ENCODE results near the gene PRSS2. TPM values are rescaled to one million over a fixed set of nuclear protein-coding genes. Genes with fewer than 3 reads are reported as not detected.
"Not testable (repeated sequence)": the region's sequence is repeated elsewhere in the genome, so short reads cannot be mapped to it uniquely, and the experiment has no call there.

The PRSS2 gene
- total RNA-seq, 2 donors from 2014 or later: 0.76 TPM; not detected in 1

GRCh38 chr7:142771353-142771723 lies 568 bp downstream of the PRSS2 start:
- DNase-seq (ENCODE audit: low spot score) (no peak), ATAC-seq (peak in 1 of 2 donors; percentile 22)
- no peaks in the 10 kb centered on the region for H3K27me3 Mint-ChIP-seq
- H3K9me3 Mint-ChIP-seq: no peaks in the 10 kb centered on the region
- no peak overlapping the region for H3K4me3 Mint-ChIP-seq
- H3K36me3 Mint-ChIP-seq: no peaks in the 10 kb centered on the region
- peak overlapping the region in 1 of 2 donors; percentile 15 for H3K27ac Mint-ChIP-seq
- H3K4me1 Mint-ChIP-seq (ENCODE audit: low read depth in 2 of 2): peaks cover 23 to 32% of the 10 kb centered on the region in 2 donors

- ATAC-seq (no peak), DNase-seq (ENCODE audit: low spot score) (no peak)
- no peaks in the 10 kb centered on the region for H3K27me3 Mint-ChIP-seq
- no peak overlapping the region for H3K27ac Mint-ChIP-seq
- H3K4me3 Mint-ChIP-seq: no peak overlapping the region
- no peaks in the 10 kb centered on the region for H3K36me3 Mint-ChIP-seq
- H3K4me1 Mint-ChIP-seq (ENCODE audit: low read depth in 2 of 2): peaks cover 25 to 32% of the 10 kb centered on the region in 2 donors
- no peaks in the 10 kb centered on the region for H3K9me3 Mint-ChIP-seq
These were observed 1.3 kb downstream of the PRSS2 start for GRCh38 chr7:142772051-142772450.

GRCh38 chr7:142772673-142773072 lies 1.9 kb downstream of the PRSS2 start:
- no peak overlapping the region for H3K4me3 Mint-ChIP-seq
- no peak overlapping the region for H3K27ac Mint-ChIP-seq
- no peaks in the 10 kb centered on the region for H3K27me3 Mint-ChIP-seq
- ATAC-seq: no peak
- H3K4me1 Mint-ChIP-seq (ENCODE audit: low read depth in 2 of 2): peaks cover 30 to 36% of the 10 kb centered on the region in 2 donors
- peaks cover 4% of the 10 kb centered on the region for H3K36me3 Mint-ChIP-seq
- H3K9me3 Mint-ChIP-seq: no peaks in the 10 kb centered on the region
- DNase-seq (ENCODE audit: low spot score): no peak

- peaks cover 4% of the 10 kb centered on the region for H3K36me3 Mint-ChIP-seq
- DNase-seq (ENCODE audit: low spot score) (no peak), ATAC-seq (no peak)
- H3K9me3 Mint-ChIP-seq: no peaks in the 10 kb centered on the region
- no peak overlapping the region for H3K4me3 Mint-ChIP-seq
- H3K4me1 Mint-ChIP-seq (ENCODE audit: low read depth in 2 of 2): peaks cover 30 to 41% of the 10 kb centered on the region in 2 donors
- peak overlapping the region in 1 of 2 donors; percentile 13 for H3K27ac Mint-ChIP-seq
- no peaks in the 10 kb centered on the region for H3K27me3 Mint-ChIP-seq
These were observed 2.5 kb downstream of the PRSS2 start for GRCh38 chr7:142773230-142773629.

- H3K4me3 Mint-ChIP-seq: no peak overlapping the region
- H3K27me3 Mint-ChIP-seq: no peaks in the 10 kb centered on the region
- no peaks in the 10 kb centered on the region for H3K9me3 Mint-ChIP-seq
- peak overlapping the region in 1 of 2 donors; percentile 13 for H3K27ac Mint-ChIP-seq
- peaks cover 4% of the 10 kb centered on the region for H3K36me3 Mint-ChIP-seq
- ATAC-seq (no peak), DNase-seq (ENCODE audit: low spot score) (no peak)
- peaks cover 30 to 44% of the 10 kb centered on the region in 2 donors for H3K4me1 Mint-ChIP-seq (ENCODE audit: low read depth in 2 of 2)
These were observed 3.4 kb downstream of the PRSS2 start for GRCh38 chr7:142773937-142774744.

- ATAC-seq (no peak), DNase-seq (ENCODE audit: low spot score) (no peak)
- Mint-ChIP-seq H3K36me3 (peaks cover 4% of the 10 kb centered on the region), H3K4me3 (no peak overlapping the region), H3K27ac (peak overlapping the region in 1 of 2 donors; percentile 13), H3K4me1 (ENCODE audit: low read depth in 2 of 2) (peaks cover 30 to 41% of the 10 kb centered on the region in 2 donors), H3K9me3 (no peaks in the 10 kb centered on the region), H3K27me3 (no peaks in the 10 kb centered on the region)
These were observed 4.1 kb downstream of the PRSS2 start for GRCh38 chr7:142774826-142775225.

GRCh38 chr7:142775351-142776115 lies 4.8 kb downstream of the PRSS2 start:
- peaks cover 33 to 40% of the 10 kb centered on the region in 2 donors for H3K4me1 Mint-ChIP-seq (ENCODE audit: low read depth in 2 of 2)
- not testable (repeated sequence) for H3K36me3 Mint-ChIP-seq, H3K9me3 Mint-ChIP-seq, H3K4me3 Mint-ChIP-seq, H3K27me3 Mint-ChIP-seq
- ATAC-seq (peak in 1 of 2 donors; percentile 3), DNase-seq (ENCODE audit: low spot score) (peak; percentile 15)
- H3K27ac Mint-ChIP-seq: peak overlapping the region in 1 of 2 donors; percentile 13

GRCh38 chr7:142776206-142776844 lies 5.6 kb downstream of the PRSS2 start:
- no peak overlapping the region for H3K4me3 Mint-ChIP-seq
- peaks cover 4% of the 10 kb centered on the region for H3K36me3 Mint-ChIP-seq
- H3K27me3 Mint-ChIP-seq: no peaks in the 10 kb centered on the region
- peak overlapping the region in 1 of 2 donors; percentile 13 for H3K27ac Mint-ChIP-seq
- DNase-seq (ENCODE audit: low spot score): peak; percentile 59
- ATAC-seq: peak; percentile 22 to 52
- H3K9me3 Mint-ChIP-seq: no peaks in the 10 kb centered on the region
- peaks cover 26 to 36% of the 10 kb centered on the region in 2 donors for H3K4me1 Mint-ChIP-seq (ENCODE audit: low read depth in 2 of 2)

GRCh38 chr7:142776845-142777225 lies 6.1 kb downstream of the PRSS2 start:
- DNase-seq (ENCODE audit: low spot score); H3K36me3 Mint-ChIP-seq; ATAC-seq; H3K9me3 Mint-ChIP-seq; H3K27me3 Mint-ChIP-seq; H3K27ac Mint-ChIP-seq: not testable (repeated sequence)
- H3K4me1 Mint-ChIP-seq (ENCODE audit: low read depth in 2 of 2): peaks cover 27 to 34% of the 10 kb centered on the region in 2 donors
- peak overlapping the region; percentile 18 for H3K4me3 Mint-ChIP-seq

GRCh38 chr7:142777318-142777717 lies 6.5 kb downstream of the PRSS2 start:
- Mint-ChIP-seq H3K27me3 (no peaks in the 10 kb centered on the region), H3K27ac (no peak overlapping the region), H3K4me3 (peak overlapping the region; percentile 18), H3K36me3 (peaks cover 4% of the 10 kb centered on the region), H3K4me1 (ENCODE audit: low read depth in 2 of 2) (peaks cover 31 to 35% of the 10 kb centered on the region in 2 donors), H3K9me3 (no peaks in the 10 kb centered on the region)
- DNase-seq (ENCODE audit: low spot score): no peak
- no peak for ATAC-seq

GRCh38 chr7:142782922-142783900 lies 12.4 kb downstream of the PRSS2 start:
- H3K27ac Mint-ChIP-seq: peak overlapping the region; percentile 94 to 97
- no peaks in the 10 kb centered on the region for H3K27me3 Mint-ChIP-seq
- peaks cover 47 to 57% of the 10 kb centered on the region in 2 donors for H3K4me1 Mint-ChIP-seq (ENCODE audit: low read depth in 2 of 2)
- peak; percentile 88 for DNase-seq (ENCODE audit: low spot score)
- H3K36me3 Mint-ChIP-seq: no peaks in the 10 kb centered on the region
- peak overlapping the region; percentile 87 for H3K4me3 Mint-ChIP-seq
- no peaks in the 10 kb centered on the region for H3K9me3 Mint-ChIP-seq
- peak; percentile 81 to 90 for ATAC-seq

- H3K4me3 Mint-ChIP-seq: peak overlapping the region; percentile 93
- DNase-seq (ENCODE audit: low spot score): no peak
- ATAC-seq: no peak
- no peaks in the 10 kb centered on the region for H3K27me3 Mint-ChIP-seq
- peak overlapping the region; percentile 94 to 97 for H3K27ac Mint-ChIP-seq
- H3K9me3 Mint-ChIP-seq: no peaks in the 10 kb centered on the region
- peaks cover 2% of the 10 kb centered on the region for H3K36me3 Mint-ChIP-seq
- peaks cover 51 to 66% of the 10 kb centered on the region in 2 donors for H3K4me1 Mint-ChIP-seq (ENCODE audit: low read depth in 2 of 2)
These were observed 13.3 kb downstream of the PRSS2 start for GRCh38 chr7:142784096-142784495.

GRCh38 chr7:142784716-142785115 lies 13.9 kb downstream of the PRSS2 start:
- peaks cover 56 to 72% of the 10 kb centered on the region in 2 donors for H3K4me1 Mint-ChIP-seq (ENCODE audit: low read depth in 2 of 2)
- DNase-seq (ENCODE audit: low spot score) (no peak), ATAC-seq (no peak)
- H3K36me3 Mint-ChIP-seq: peaks cover 6% of the 10 kb centered on the region
- no peaks in the 10 kb centered on the region for H3K27me3 Mint-ChIP-seq
- peak overlapping the region; percentile 93 for H3K4me3 Mint-ChIP-seq
- no peaks in the 10 kb centered on the region for H3K9me3 Mint-ChIP-seq
- H3K27ac Mint-ChIP-seq: peak overlapping the region; percentile 94 to 97

Data from natural killer cell treated with Interleukin-12 subunit alpha and Interleukin-12 subunit beta and Interleukin-15 and Interleukin-18, amount 100 ng/mL, for 72 hours (primary cell).